ENCODE data around the gene IL6.
"Not testable (repeated sequence)": the region's sequence is repeated elsewhere in the genome, so short reads cannot be mapped to it uniquely, and the experiment has no call there.

Gene IL6

DNA sequence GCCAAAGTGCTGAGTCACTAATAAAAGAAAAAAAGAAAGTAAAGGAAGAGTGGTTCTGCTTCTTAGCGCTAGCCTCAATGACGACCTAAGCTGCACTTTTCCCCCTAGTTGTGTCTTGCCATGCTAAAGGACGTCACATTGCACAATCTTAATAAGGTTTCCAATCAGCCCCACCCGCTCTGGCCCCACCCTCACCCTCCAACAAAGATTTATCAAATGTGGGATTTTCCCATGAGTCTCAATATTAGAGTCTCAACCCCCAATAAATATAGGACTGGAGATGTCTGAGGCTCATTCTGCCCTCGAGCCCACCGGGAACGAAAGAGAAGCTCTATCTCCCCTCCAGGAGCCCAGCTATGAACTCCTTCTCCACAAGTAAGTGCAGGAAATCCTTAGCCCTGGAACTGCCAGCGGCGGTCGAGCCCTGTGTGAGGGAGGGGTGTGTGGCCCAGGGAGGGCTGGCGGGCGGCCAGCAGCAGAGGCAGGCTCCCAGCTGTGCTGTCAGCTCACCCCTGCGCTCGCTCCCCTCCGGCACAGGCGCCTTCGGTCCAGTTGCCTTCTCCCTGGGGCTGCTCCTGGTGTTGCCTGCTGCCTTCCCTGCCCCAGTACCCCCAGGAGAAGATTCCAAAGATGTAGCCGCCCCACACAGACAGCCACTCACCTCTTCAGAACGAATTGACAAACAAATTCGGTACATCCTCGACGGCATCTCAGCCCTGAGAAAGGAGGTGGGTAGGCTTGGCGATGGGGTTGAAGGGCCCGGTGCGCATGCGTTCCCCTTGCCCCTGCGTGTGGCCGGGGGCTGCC is at the start of gene IL6:
IL6 (plus strand) TSS at position 294 of the 807 bp plus-strand sequence; CDS start at position 357, 63 bp downstream.
- DNase-seq: peak; percentile 78

DNA sequence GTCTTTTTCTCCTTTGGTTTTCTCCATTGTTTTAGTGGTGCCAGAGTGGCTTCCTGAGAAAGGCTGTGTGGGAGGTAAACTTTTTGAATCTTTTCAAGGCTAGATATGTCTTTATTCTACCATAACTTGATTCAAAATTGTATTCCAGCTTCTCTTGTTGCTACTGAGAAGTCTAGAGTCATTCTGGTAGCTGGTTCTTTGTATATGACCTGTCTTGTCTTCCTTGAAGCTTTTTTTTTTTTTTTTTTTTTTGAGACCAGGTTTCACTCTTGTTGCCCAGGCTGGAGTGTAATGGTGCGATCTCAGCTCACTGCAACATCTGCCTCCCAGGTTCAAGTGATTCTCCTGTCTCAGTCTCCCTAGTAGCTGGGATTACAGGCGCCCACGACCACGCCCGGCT is 49.7 kb upstream of the IL6 start:
- DNase-seq: not testable (repeated sequence)

GRCh38 chr7:22677680-22678079 is 49.3 kb upstream of the IL6 start:
- no peak for DNase-seq

DNA sequence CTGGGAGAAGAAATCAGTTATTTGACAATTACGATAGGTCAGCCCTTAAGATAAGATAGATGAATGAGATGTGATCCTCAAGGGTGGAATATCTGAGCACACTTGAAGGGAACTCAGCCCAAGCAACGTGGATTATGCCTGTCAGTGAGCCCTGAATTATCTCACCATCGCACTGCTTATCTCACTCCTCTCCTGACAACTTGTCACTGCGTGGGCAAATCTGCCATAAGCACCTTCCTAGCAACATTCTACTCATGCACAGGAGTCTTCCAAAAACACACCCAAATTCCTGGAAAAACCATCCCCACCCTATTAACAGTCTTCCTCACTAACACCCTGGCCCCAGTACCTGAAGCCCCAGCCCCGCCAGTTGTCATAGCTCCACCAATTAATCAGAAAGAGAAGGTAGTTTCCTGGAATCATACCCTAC is 46.5 kb upstream of the IL6 start:
- DNase-seq: no peak

DNA sequence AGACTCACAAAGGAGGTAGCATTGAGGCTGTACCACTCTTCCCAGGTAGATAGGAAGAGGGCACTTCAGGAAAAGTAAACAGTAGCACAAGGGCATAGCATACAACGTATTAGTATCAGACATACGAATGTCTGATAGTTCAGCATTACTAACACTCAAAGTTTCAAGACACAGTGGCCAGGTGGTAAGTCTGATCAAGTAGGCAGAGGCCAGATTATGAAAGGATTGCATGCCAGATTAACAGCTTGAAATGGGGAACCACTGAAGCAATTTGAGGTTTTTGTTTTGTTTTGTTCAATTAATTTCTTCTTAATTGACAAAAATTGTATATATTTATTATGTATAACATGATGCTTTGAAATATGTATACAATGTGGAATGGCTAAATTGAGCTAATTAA is 45.7 kb upstream of the IL6 start:
- DNase-seq: peak; percentile 75

GRCh38 chr7:22681852-22682657 is 44.9 kb upstream of the IL6 start:
- no peak for DNase-seq

DNA sequence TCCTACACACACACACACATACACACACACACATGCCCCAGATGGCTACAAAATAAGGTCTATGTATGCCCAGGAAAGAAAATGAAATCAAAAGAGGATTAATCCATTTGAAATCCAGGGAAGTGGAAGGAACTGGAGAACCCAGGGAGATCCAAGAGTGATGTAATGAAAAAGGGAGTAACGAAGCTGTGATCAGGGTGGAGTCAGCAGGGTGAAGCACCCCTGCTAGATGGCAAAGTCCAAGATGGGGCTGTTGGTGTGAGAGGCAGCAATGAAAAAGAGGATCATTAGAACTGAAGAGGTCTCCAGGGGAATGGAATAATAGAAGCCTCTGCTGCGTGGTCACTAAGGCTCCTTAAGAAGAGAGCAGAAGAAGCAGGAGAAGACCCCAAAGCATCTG is 43.6 kb upstream of the IL6 start:
- no peak for DNase-seq

GRCh38 chr7:22686620-22687019 is 40.4 kb upstream of the IL6 start:
- no peak for DNase-seq

- DNase-seq: no peak
Observed at GRCh38 chr7:22688084-22688483, 38.9 kb upstream of the IL6 start.

GRCh38 chr7:22688934-22689333 is 38.1 kb upstream of the IL6 start:
- DNase-seq: not testable (repeated sequence)

GRCh38 chr7:22694597-22695207 is 32.3 kb upstream of the IL6 start:
- no peak for DNase-seq

DNA sequence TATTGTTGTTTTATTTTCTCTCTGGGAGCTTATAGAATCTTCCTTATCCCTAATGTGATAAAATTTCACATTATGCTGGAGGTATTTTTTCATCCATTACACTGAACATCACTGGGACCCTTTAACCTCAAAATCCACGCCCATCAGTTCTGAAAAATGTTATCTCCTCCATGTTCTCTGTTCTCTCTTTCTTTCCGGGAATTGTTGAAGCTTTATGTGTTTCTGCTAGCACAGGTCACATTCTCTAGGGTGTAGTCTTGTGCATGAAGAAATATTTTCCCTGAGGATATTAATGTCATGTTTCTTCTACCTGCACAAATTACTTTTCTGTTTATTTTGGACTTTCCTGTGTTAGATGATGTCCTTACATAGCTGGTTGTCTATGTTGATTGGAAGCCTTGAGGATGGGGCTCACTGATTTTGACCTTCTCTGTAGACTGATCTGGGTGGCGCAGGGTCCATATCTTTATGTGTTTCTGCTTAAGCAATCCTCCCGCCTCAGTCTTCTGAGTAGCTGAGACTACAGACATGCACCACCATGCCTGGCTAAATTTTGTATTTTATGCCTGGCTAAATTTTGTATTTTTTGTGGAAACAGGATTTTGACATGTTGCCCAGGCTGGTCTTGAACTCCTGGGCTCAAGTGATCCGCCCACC is 31.4 kb upstream of the IL6 start:
- DNase-seq: no peak

- DNase-seq: no peak
Observed at GRCh38 chr7:22696541-22697228, 30.3 kb upstream of the IL6 start.

GRCh38 chr7:22697322-22697859 is 29.6 kb upstream of the IL6 start:
- DNase-seq: no peak

- no peak for DNase-seq
Observed at GRCh38 chr7:22697876-22698606, 29.0 kb upstream of the IL6 start.

- no peak for DNase-seq
Observed at GRCh38 chr7:22698767-22699166, 28.2 kb upstream of the IL6 start.

DNA sequence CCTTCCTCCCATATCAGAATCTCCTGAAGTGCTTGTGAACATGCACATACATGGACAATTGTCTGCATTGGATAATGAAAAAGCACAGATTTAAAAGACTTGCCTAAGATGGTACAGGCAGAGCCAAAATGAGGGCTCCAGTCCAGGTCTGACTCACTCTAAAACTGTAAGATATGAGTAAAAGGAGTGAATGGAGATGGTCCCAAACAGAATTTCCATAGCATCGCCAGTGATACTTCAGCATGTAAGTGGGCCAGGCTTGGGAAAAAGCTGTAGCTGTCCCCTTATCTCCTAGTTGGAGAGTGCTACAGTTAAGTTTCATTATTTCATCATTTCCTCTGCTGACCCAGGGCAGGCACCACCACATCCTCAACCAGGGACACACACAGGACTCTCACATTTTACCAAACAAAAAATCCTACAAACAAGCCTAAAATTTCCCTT is 26.4 kb upstream of the IL6 start:
- no peak for DNase-seq

DNA sequence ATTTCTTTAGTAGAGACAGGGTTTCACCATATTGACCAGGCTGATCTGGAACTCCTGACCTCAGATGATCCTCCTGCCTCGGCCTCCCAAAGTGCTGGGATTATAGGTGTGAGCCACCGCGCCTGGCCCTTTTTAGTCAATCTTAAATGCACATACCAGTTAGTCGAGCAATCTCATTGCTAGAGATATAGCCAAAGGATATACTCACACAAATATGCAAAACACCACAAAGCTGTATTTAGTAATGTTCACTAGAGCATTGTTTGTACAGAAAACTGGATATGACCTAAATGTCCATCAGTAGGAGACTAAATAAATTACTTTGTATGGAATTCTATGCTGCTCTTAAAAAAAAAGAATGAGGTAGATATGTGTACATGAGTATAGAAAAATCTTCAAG is 24.5 kb upstream of the IL6 start:
- DNase-seq: no peak

DNA sequence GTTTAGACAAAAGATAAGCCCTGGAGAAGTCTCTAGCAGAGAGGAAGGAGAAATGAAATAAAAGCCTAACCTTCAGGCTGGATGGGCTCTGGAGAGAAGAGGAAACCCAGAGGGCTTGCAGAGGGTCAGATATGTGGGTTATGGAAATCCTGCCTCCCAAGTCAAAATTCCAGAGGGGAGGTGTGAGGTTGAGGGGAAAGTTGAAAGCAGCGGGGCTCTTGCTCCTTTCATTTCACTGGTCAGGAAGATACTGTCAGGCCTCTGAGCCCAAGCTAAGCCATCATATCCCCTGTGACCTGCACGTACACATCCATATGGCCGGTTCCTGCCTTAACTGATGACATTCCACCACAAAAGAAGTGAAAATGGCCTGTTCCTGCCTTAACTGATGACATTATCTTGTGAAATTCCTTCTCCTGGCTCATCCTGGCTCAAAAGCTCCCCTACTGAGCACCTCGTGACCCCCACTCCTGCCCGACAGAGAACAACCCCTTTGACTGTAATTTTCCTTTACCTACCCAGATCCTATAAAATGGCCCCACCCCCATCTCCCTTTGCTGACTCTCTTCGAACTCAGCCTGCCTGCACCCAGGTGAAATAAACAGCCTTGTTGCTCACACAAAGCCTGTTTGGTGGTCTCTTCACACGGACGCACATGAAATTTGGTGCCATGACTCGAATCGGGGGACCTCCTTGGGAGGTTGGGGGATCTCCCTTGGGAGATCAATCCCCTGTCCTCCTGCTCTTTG is 23.7 kb upstream of the IL6 start:
- DNase-seq: not testable (repeated sequence)

GRCh38 chr7:22703978-22704610 is 22.9 kb upstream of the IL6 start:
- DNase-seq: not testable (repeated sequence)
